ENCODE data around the gene IPCEF1.

DNA sequence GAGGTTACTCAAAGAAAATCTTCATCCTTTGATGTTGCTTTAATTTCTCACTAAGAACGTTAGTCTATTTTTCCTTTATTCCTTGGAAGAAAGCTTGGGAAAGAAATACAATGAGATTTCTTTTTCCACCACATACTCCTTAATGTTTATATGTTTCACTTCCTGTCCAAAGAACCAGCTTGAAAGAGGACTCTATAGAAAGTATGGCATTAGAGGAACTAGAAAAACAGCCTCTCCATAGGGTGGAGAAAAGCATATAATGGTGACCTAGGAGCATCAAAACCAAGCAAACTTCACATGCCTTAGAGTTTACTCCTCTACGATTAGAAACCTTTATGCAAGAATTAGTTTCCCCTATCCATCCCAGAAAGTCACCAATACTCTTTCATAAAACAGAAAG is 186.5 kb downstream of the IPCEF1 start:
- no peak for TF ChIP-seq CTCF (IDR thresholded peaks at IDR 0.05)
- no peak for TF ChIP-seq POLR2A (IDR thresholded peaks at IDR 0.05)
